NB4 (cell line): ENCODE data around the gene ELAVL1.

Experiments used
- DNase-seq: peaks from one replicate; pipeline ENCODE4 v3.0.0; 2010; ENCODE audit warnings: low read depth
- H3K4me3 ChIP-seq: one replicate; pipeline ENCODE4 v1.5.1; 2011; ENCODE audit warnings: mild to moderate bottlenecking, low read depth, low read length, moderate library complexity
- MYC ChIP-seq: IDR thresholded peaks from 2 replicates; pipeline ENCODE4 v1.6.1; 2011; ENCODE audit warnings: low read depth, low read length
- POLR2A ChIP-seq: IDR thresholded peaks from 2 replicates; pipeline ENCODE4 v1.6.1; 2011; ENCODE audit warnings: mild to moderate bottlenecking; ENCODE audit not compliant: insufficient read length; ENCODE audit errors: extremely low read depth
- TF ChIP-seq, protein P1 (sequence below): IDR thresholded peaks from 2 replicates; pipeline ENCODE4 v1.6.1; 2011; ENCODE audit warnings: low read depth, low read length
- TF ChIP-seq, protein P2 (sequence below): IDR thresholded peaks from one replicate; pipeline ENCODE4 v1.5.1; 2012; ENCODE audit warnings: low read depth, low read length

The ELAVL1 gene

DNA sequence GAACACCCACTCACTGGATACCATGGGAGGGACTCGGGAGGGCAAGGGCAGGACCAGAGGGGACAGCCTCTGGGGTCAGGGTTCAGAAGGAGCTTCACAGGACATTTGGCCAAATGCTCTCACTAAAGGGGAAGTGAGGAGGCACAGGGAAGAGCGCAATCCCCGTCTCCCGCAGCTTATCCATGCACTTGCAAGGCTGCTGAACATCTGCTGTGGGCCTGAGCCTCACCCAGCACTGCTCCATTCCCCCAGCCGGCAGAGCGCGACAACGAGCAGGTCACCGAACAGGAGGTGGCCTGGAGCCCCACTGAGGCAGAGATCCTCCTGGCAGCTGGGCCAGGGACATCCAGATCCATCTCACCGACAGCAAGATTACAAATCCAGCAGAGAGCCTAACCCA, 23.3 kb downstream of the ELAVL1 start:
- no peak for DNase-seq
- no peak overlapping the region for H3K4me3 ChIP-seq
- TF ChIP-seq, protein P1, sequence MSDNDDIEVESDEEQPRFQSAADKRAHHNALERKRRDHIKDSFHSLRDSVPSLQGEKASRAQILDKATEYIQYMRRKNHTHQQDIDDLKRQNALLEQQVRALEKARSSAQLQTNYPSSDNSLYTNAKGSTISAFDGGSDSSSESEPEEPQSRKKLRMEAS = no peak
- TF ChIP-seq MYC = no peak
- no peak for TF ChIP-seq POLR2A

DNA sequence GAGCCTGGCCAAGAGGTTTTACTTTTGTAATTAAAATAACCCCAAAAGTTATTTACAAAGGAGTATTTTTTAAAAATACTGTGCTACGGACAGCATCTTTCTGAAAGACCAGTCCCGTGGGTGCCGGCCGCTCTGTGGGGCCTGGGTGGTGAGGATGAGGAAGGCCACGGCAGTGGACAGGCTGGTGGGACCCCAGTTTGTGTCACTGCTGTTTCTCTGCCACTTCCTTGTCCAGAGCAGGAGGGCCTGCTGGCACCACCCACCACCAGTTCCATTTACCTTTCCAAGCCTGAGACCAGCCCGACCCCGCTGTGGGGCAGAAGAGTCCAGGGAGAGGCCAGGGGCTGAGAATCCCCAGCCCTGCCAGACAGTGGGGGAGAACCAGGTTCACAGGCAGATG, 23.8 kb downstream of the ELAVL1 start:
- DNase-seq = no peak
- H3K4me3 ChIP-seq = no peak overlapping the region
- TF ChIP-seq, protein P2, sequence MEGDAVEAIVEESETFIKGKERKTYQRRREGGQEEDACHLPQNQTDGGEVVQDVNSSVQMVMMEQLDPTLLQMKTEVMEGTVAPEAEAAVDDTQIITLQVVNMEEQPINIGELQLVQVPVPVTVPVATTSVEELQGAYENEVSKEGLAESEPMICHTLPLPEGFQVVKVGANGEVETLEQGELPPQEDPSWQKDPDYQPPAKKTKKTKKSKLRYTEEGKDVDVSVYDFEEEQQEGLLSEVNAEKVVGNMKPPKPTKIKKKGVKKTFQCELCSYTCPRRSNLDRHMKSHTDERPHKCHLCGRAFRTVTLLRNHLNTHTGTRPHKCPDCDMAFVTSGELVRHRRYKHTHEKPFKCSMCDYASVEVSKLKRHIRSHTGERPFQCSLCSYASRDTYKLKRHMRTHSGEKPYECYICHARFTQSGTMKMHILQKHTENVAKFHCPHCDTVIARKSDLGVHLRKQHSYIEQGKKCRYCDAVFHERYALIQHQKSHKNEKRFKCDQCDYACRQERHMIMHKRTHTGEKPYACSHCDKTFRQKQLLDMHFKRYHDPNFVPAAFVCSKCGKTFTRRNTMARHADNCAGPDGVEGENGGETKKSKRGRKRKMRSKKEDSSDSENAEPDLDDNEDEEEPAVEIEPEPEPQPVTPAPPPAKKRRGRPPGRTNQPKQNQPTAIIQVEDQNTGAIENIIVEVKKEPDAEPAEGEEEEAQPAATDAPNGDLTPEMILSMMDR = no peak
- TF ChIP-seq MYC (no peak), POLR2A (no peak)
- TF ChIP-seq, protein P1 = no peak

DNA sequence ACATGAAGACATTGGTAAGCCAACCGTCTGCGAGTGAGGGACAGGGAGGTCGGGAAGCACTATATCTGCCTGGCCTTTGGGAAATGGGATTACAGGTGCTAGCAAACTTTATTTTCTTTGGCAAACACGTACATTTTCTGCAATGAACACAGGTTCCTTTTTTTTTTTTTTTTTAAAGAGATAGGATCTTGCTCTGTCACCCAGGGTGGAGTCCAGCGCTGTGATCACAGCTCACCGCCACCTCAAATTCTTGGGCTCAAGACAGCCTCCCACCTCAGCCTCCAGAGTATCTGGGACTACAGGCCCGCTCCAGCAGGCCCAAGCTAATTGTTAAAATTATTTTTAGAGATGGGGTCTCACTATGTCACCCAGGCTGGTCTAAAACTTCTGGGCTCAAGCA, 24.2 kb downstream of the ELAVL1 start:
- TF ChIP-seq POLR2A (no peak), MYC (no peak)
- TF ChIP-seq, protein P2 = no peak
- TF ChIP-seq, protein P1 = no peak
- no peak overlapping the region for H3K4me3 ChIP-seq
- DNase-seq = no peak

DNA sequence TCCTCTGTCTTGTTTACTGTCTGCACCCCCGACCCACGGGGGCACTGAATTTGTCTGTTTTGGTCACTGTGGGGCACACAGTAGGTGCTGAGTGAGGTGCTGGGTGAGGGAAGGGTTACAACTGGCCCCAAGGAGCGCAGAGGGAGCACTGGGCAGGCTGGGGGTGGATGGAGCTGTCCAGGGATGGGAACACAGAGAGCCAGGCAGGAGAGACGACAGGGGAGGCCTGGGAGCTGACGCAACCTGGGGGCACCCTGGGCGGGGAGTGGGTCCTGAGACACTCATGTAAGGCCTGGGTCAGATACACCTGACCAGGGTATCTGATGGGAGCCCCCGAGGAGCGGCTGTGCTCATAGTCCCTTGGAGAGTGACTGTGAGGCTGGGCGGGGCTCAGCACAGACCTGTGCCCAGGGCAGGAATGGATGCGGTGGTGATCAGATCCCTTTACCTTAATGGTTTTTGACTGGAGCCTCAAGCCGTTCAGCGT, 24.8 kb downstream of the ELAVL1 start:
- TF ChIP-seq MYC = no peak
- TF ChIP-seq POLR2A = no peak
- TF ChIP-seq, protein P2 = no peak
- TF ChIP-seq, protein P1 = no peak
- DNase-seq = no peak
- no peak overlapping the region for H3K4me3 ChIP-seq

DNA sequence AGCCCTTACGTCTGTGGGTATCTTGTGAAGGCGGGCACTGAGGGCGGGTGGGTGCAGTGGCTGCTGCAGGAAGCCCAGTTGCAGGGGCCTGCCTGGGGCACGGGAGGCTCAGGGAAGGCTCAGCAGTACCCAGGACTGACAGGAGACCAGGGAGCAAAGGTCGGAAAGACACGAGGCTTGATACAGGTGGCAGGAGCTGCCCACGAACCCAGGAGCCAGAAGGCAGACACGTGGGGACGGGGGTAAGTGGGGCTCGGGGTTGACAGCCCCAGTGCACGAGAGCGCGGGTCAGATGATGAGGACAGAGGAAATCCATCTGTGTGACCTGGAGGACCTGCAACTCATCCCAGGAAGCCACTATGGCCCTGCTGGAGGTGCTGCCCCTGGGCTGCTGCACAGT, 25.3 kb downstream of the ELAVL1 start:
- no peak overlapping the region for H3K4me3 ChIP-seq
- no peak for DNase-seq
- TF ChIP-seq MYC (no peak), POLR2A (no peak)
- TF ChIP-seq, protein P2 = no peak
- TF ChIP-seq, protein P1 = no peak

DNA sequence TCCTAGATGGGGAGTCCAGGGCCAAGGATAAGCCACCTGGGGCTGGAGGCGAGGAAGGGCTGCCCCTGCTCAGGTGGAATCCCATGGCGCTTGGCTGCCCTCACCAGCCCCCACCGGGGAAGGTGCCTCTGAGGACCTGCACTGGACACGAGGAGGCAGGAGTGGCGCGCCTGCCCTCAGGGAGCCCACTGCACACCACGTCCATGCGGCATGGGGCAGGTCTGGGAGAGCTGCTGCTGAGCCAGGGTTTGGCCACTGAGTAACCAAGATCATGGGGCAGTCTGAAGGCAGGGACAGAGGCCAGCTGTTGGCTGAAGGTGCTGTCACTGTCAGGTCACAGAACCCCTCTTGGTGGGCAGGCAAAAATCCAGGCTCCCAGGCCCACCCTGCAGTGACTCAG, 25.9 kb downstream of the ELAVL1 start:
- TF ChIP-seq, protein P1 = no peak
- TF ChIP-seq POLR2A (no peak), MYC (no peak)
- TF ChIP-seq, protein P2 = no peak
- no peak overlapping the region for H3K4me3 ChIP-seq
- DNase-seq = no peak
